H9 (cell line): Measurements from ENCODE around the gene PGF. TPM values are rescaled to one million over a fixed set of nuclear protein-coding genes. Genes with fewer than 3 reads are reported as not detected.

Experiments used
- DNase-seq: peaks from one replicate; pipeline ENCODE4 v3.0.0-alpha.2; 2017
- H2AFZ ChIP-seq: one replicate; pipeline ENCODE4 v1.6.1; 2013; ENCODE audit warnings: mild to moderate bottlenecking, low read length, control low read depth, moderate library complexity
- H2AK5ac ChIP-seq: 2 replicates; pipeline ENCODE4 v1.6.1; 2013; ENCODE audit warnings: low read length, control low read depth, mixed read lengths; ENCODE audit not compliant: insufficient read length
- H2BK120ac ChIP-seq: one replicate; pipeline ENCODE4 v1.6.1; 2013; ENCODE audit warnings: low read depth, mild to moderate bottlenecking, low read length, control low read depth, inconsistent platforms; ENCODE audit not compliant: poor library complexity, severe bottlenecking
- H2BK12ac ChIP-seq: 2 replicates; pipeline ENCODE4 v1.6.1; 2013; ENCODE audit warnings: low read length, control low read depth, mixed read lengths, low read depth; ENCODE audit not compliant: insufficient read length
- H2BK15ac ChIP-seq: 2 replicates; pipeline ENCODE4 v1.6.1; 2013; ENCODE audit warnings: low read depth, low read length, control low read depth
- H2BK20ac ChIP-seq: one replicate; pipeline ENCODE4 v1.6.1; 2013; ENCODE audit warnings: low read depth, mild to moderate bottlenecking, low read length, control low read depth, inconsistent platforms; ENCODE audit not compliant: poor library complexity, severe bottlenecking
- H2BK5ac ChIP-seq: 2 replicates; pipeline ENCODE4 v1.6.1; 2013; ENCODE audit warnings: low read length, control low read depth, mixed read lengths; ENCODE audit not compliant: insufficient read length
- H3K14ac ChIP-seq: 2 replicates; pipeline ENCODE4 v1.6.1; 2013; ENCODE audit warnings: low read length, control low read depth; ENCODE audit not compliant: insufficient read depth
- H3K18ac ChIP-seq: 2 replicates; pipeline ENCODE4 v1.6.1; 2013; ENCODE audit warnings: low read depth, mild to moderate bottlenecking, mixed read lengths, low read length, control low read depth; ENCODE audit not compliant: insufficient read length
- H3K23ac ChIP-seq: 2 replicates; pipeline ENCODE4 v1.6.1; 2013; ENCODE audit warnings: low read length, control low read depth, mixed read lengths, low read depth; ENCODE audit not compliant: insufficient read length
- H3K23me2 ChIP-seq: 2 replicates; pipeline ENCODE4 v1.6.1; 2013; ENCODE audit warnings: low read depth, mild to moderate bottlenecking, mixed read lengths, low read length, control low read depth; ENCODE audit not compliant: insufficient read length, poor library complexity, severe bottlenecking
- H3K27ac ChIP-seq: 2 replicates; pipeline ENCODE4 v1.5.1; 2013; ENCODE audit warnings: low read length, control low read depth, mixed read lengths, low read depth; ENCODE audit not compliant: insufficient read length
- H3K27me3 ChIP-seq: 2 replicates; pipeline ENCODE4 v1.6.1; 2013; ENCODE audit warnings: low read length, control low read depth, inconsistent platforms; ENCODE audit not compliant: insufficient read depth
- H3K4ac ChIP-seq: 2 replicates; pipeline ENCODE4 v1.6.1; 2013; ENCODE audit warnings: low read depth, mild to moderate bottlenecking, control low read depth, inconsistent platforms, low read length, moderate library complexity
- H3K4me1 ChIP-seq: 2 replicates; pipeline ENCODE4 v1.6.1; 2013; ENCODE audit warnings: low read length, control low read depth, inconsistent platforms; ENCODE audit not compliant: insufficient read depth
- H3K4me2 ChIP-seq: 2 replicates; pipeline ENCODE4 v1.6.1; 2013; ENCODE audit warnings: low read length, control low read depth, mixed read lengths; ENCODE audit not compliant: insufficient read length, insufficient read depth
- H3K56ac ChIP-seq: 2 replicates; pipeline ENCODE4 v1.6.1; 2013; ENCODE audit warnings: low read depth, mild to moderate bottlenecking, mixed read lengths, low read length, control low read depth; ENCODE audit not compliant: insufficient read length
- H3K79me1 ChIP-seq: 2 replicates; pipeline ENCODE4 v1.6.1; 2013; ENCODE audit warnings: low read depth, mild to moderate bottlenecking, moderate library complexity, low read length, control low read depth, inconsistent platforms; ENCODE audit not compliant: insufficient read depth, poor library complexity, severe bottlenecking
- H3K79me2 ChIP-seq: 2 replicates; pipeline ENCODE4 v1.6.1; 2013; ENCODE audit warnings: low read length, control low read depth, inconsistent platforms; ENCODE audit not compliant: insufficient read depth
- H3K9ac ChIP-seq: 2 replicates; pipeline ENCODE4 v1.6.1; 2013; ENCODE audit warnings: low read length, control low read depth, mixed read lengths; ENCODE audit not compliant: insufficient read length; ENCODE audit errors: extremely low read depth
- H3K9me3 ChIP-seq: one replicate; pipeline ENCODE4 v1.6.1; 2013; ENCODE audit warnings: low read depth, low read length, inconsistent platforms; ENCODE audit not compliant: control insufficient read depth
- H3T11ph ChIP-seq: one replicate; pipeline ENCODE4 v1.6.1; 2013; ENCODE audit warnings: mild to moderate bottlenecking, low read length, control low read depth, inconsistent platforms
- H4K20me1 ChIP-seq: one replicate; pipeline ENCODE4 v1.6.1; 2013; ENCODE audit not compliant: control insufficient read depth, insufficient read length, insufficient read depth
- H4K5ac ChIP-seq: 2 replicates; pipeline ENCODE4 v1.6.1; 2013; ENCODE audit warnings: low read depth, mild to moderate bottlenecking, mixed read lengths, low read length, control low read depth; ENCODE audit not compliant: insufficient read length
- H4K8ac ChIP-seq: replicated peaks from 2 replicates; pipeline ENCODE4 v1.6.1; 2013; ENCODE audit warnings: low read length, control low read depth, mixed read lengths, low read depth; ENCODE audit not compliant: insufficient read length
- H4K91ac ChIP-seq: 2 replicates; pipeline ENCODE4 v1.6.1; 2013; ENCODE audit warnings: low read depth, mild to moderate bottlenecking, moderate library complexity, mixed read lengths, low read length, control low read depth; ENCODE audit not compliant: insufficient read length
- H3K27ac Mint-ChIP-seq, 3 experiments: 2 replicates in 2 of 3; 3 replicates in 1 of 3; pipeline ENCODE4 v1.8.0; 2020 to 2021; ENCODE audit warnings: mixed read lengths in 3 of 3, mild to moderate bottlenecking in 1 of 3, moderate library complexity in 1 of 3
- H3K27me3 Mint-ChIP-seq: 2 replicates; pipeline ENCODE4 v1.8.0; 2021; ENCODE audit warnings: low read depth, mild to moderate bottlenecking, moderate library complexity, mixed read lengths
- H3K36me3 Mint-ChIP-seq, 3 experiments: 2 replicates in 2 of 3; 3 replicates in 1 of 3; pipeline ENCODE4 v1.8.0; 2020 to 2021; ENCODE audit warnings: low read depth in 3 of 3, mixed read lengths in 3 of 3; ENCODE audit not compliant: insufficient read depth in 1 of 3
- H3K4me1 Mint-ChIP-seq, 2 experiments: 2 replicates each; pipeline ENCODE4 v1.8.0; 2020; ENCODE audit warnings: mixed read lengths in 2 of 2
- H3K4me3 Mint-ChIP-seq, 2 experiments: 2 replicates in 1 of 2; 3 replicates in 1 of 2; pipeline ENCODE4 v1.8.0; 2020 to 2021; ENCODE audit warnings: mild to moderate bottlenecking in 2 of 2, mixed read lengths in 2 of 2, moderate library complexity in 1 of 2
- H3K9me3 Mint-ChIP-seq, 2 experiments: 2 replicates in 1 of 2; 3 replicates in 1 of 2; pipeline ENCODE4 v1.8.0; 2020; ENCODE audit warnings: mild to moderate bottlenecking in 2 of 2, mixed read lengths in 2 of 2, moderate library complexity in 1 of 2
- CTCF ChIP-seq: fragments of 200-600 bp; sonication (generic); conservative IDR thresholded peaks from 3 replicates; pipeline ENCODE4 v1.8.0; 2021; ENCODE audit warnings: antibody characterized with exemption, mild to moderate bottlenecking
- WGBS: extraction: QIAGEN DNeasy Blood & Tissue Kit; methylation state at CpG from one replicate; pipeline ENCODE4 v1.1.7; 2013; ENCODE audit warnings: missing lambda C conversion rate, low lambda C conversion rate, mixed read lengths; ENCODE audit not compliant: insufficient read length; ENCODE audit errors: extremely low coverage; 5-methylcytosine and 5-hydroxymethylcytosine counted together
- total RNA-seq: library from RNA; stranded (reverse); gene quantifications from 2 replicates; pipeline ENCODE4 v1.2.1, GENCODE V29; 2021

Gene PGF
- total RNA-seq, 1 experiment from 2014 or later = 2.3 TPM

- no peaks in the 10 kb centered on the region for H3K9me3 Mint-ChIP-seq
- H3K4me1 Mint-ChIP-seq = no peaks in the 10 kb centered on the region
- Histone ChIP-seq H3K27ac (no peak overlapping the region), H3K14ac (no peak overlapping the region), H3T11ph (no peak overlapping the region), H3K9ac (no peak overlapping the region), H3K23ac (no peak overlapping the region), H3K79me2 (no peaks in the 10 kb centered on the region), H2BK120ac (no peak overlapping the region), H3K4me1 (no peaks in the 10 kb centered on the region), H2BK15ac (no peak overlapping the region), H3K4me2 (no peak overlapping the region), H3K18ac (no peak overlapping the region), H4K5ac (no peak overlapping the region), H2BK12ac (no peak overlapping the region), H4K91ac (no peak overlapping the region), H3K56ac (no peak overlapping the region), H2BK20ac (no peak overlapping the region), H2AFZ (no peak overlapping the region), H4K20me1 (no peaks in the 10 kb centered on the region), H3K23me2 (no peaks in the 10 kb centered on the region), H3K4ac (no peak overlapping the region), H2AK5ac (no peak overlapping the region), H3K27me3 (no peaks in the 10 kb centered on the region), H3K79me1 (no peaks in the 10 kb centered on the region), H3K9me3 (no peaks in the 10 kb centered on the region), H2BK5ac (no peak overlapping the region), H4K8ac (no peak overlapping the region)
- H3K27ac Mint-ChIP-seq = no peak overlapping the region
- no peak for TF ChIP-seq CTCF
- no peak for DNase-seq
- H3K4me3 Mint-ChIP-seq = no peak overlapping the region
- no CpG with 5 or more reads among the region's 6 CpGs for WGBS
- H3K27me3 Mint-ChIP-seq = peaks cover 4% of the 10 kb centered on the region
- no peaks in the 10 kb centered on the region for H3K36me3 Mint-ChIP-seq
Observed at GRCh38 chr14:74929242-74929641, 26.2 kb downstream of the PGF start.
